Naive B cell (primary cell): ENCODE results near the gene LNX2. TPM values are rescaled to one million over a fixed set of nuclear protein-coding genes. Genes with fewer than 3 reads are reported as not detected.

Source experiments
- ATAC-seq, 2 donors: fragments of 150-1000 bp; cut with Tn5 transposase; 2 replicates each; pipeline ENCODE4 v1.10.0; 2021; ENCODE audit warnings: low read depth in 2 of 2, mild to moderate bottlenecking in 2 of 2, moderate library complexity in 2 of 2
- DNase-seq: peaks from one replicate; pipeline ENCODE4 v3.0.0; 2022
- H3K27ac Mint-ChIP-seq, 6 donors: one replicate each; pipeline ENCODE4 v1.8.0; 2020 to 2022; ENCODE audit warnings: mild to moderate bottlenecking in 6 of 6, mixed read lengths in 6 of 6, moderate library complexity in 5 of 6, inconsistent platforms in 2 of 6
- H3K27me3 Mint-ChIP-seq, 3 donors: one replicate each; pipeline ENCODE4 v1.8.0; 2021 to 2022; ENCODE audit warnings: mixed read lengths in 3 of 3, mild to moderate bottlenecking in 1 of 3
- H3K36me3 Mint-ChIP-seq, 2 donors: one replicate each; pipeline ENCODE4 v1.8.0; 2020 to 2022; ENCODE audit warnings: mixed read lengths in 2 of 2, inconsistent platforms in 1 of 2, mild to moderate bottlenecking in 1 of 2
- H3K4me1 Mint-ChIP-seq, 3 donors: one replicate each; pipeline ENCODE4 v1.8.0; 2020 to 2022; ENCODE audit warnings: mixed read lengths in 3 of 3, inconsistent platforms in 1 of 3, mild to moderate bottlenecking in 1 of 3, moderate library complexity in 1 of 3
- H3K4me3 Mint-ChIP-seq, 8 donors: one replicate each; pipeline ENCODE4 v1.8.0; 2020 to 2022; ENCODE audit warnings: mild to moderate bottlenecking in 8 of 8, mixed read lengths in 8 of 8, moderate library complexity in 8 of 8, inconsistent platforms in 2 of 8
- H3K9me3 Mint-ChIP-seq, 7 donors: one replicate each; pipeline ENCODE4 v1.8.0; 2020 to 2022; ENCODE audit warnings: mixed read lengths in 7 of 7, mild to moderate bottlenecking in 5 of 7, inconsistent platforms in 2 of 7, moderate library complexity in 1 of 7
- polyA plus RNA-seq, 6 donors: library from polyadenylated mRNA; unstranded; fragments of 300-500 nt; fragmentation: Illumina TruSeq; gene quantifications; one replicate each; pipeline ENCODE4 v1.2.3, GENCODE V29; 2021; ENCODE audit warnings: low read depth in 6 of 6

The LNX2 gene
- 10 to 100 TPM in 1 of 6 donors, 1 to 10 TPM in 5; 3.4 to 13.6 (median 4.8) TPM for polyA plus RNA-seq

DNA sequence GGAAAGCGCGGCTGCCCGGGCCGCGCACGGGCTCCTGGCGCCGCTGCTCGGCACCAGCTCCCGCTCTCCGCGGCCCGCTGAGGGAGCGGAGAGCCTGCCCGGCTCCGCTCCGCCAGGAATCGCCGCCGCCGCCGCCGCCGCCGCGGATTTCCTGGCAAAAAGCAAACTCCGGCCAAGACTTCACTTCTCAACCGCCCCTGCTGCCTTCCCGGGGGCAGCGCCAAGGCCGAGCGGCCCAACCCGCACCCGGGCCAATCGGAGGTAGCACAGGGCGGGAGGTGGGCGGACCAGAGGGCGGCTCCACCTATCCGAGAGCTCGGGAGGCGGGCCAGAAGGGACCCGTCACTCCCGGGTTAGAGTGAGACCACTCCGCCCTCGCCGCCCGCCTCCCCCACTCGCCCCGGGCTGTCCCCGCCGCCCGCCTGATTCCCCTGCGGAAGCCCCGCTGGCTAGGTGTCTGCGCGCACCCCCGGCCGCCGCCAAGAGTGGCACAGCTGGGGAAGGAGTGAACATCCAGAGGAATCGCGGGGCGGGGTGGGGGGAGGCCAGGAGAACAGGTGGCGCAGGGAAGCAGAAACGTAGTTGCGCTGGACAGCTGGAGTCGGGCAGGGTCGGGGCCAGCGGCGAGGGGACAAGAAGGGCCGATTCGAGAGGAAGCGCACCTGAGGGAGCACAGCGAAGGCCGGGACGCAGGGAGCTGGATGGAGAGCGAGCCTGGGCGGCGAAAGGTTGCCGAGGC, at the start of gene LNX2:
LNX2 (minus strand) TSS at position 153 of the 739 bp plus-strand sequence. CDS start 38,826 bp downstream, outside the sequence.
- ATAC-seq = peak; percentile 79 to 83
- Mint-ChIP-seq H3K36me3 (peaks cover 0 to 10% of the 10 kb centered on the region in 2 donors), H3K4me3 (peak within 1 kb of the TSS; percentile 88 to 99 (median 96)), H3K27me3 (no peaks in the 10 kb centered on the region), H3K9me3 (no peaks in the 10 kb centered on the region), H3K27ac (peak within 1 kb of the TSS; percentile 97 to 98 (median 98)), H3K4me1 (peaks cover 50 to 57% (median 56%) of the 10 kb centered on the region in 3 donors)
- peak; percentile 99 for DNase-seq

DNA sequence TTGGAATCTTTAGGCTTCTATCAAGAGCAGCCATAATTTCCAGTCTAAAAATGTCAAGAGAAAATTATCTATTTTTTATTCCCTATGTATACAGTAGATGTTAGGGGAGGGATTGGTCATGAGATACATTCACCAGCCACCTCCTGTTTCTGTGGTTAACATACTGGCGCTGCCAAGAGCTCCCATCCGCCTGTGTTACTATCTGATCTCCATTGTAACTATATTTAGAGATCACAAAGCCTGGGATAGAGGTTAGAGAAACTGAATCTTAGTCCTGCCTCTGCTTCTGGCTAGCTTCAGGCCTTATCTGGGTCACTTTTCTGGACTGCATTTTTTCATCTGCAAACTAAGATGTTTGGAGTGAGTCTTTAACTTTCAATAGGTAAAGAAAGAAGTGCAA, 47.6 kb upstream of the LNX2 start:
- H3K9me3 Mint-ChIP-seq = peaks cover 0 to 6% (median under 1%) of the 10 kb centered on the region in 7 donors
- no peak overlapping the region for H3K27ac Mint-ChIP-seq
- H3K36me3 Mint-ChIP-seq = peaks cover 5 to 8% of the 10 kb centered on the region in 2 donors
- H3K27me3 Mint-ChIP-seq = no peaks in the 10 kb centered on the region
- peaks cover 0 to 7% (median 6%) of the 10 kb centered on the region in 3 donors for H3K4me1 Mint-ChIP-seq
- ATAC-seq (no peak), DNase-seq (no peak)
- no peak overlapping the region for H3K4me3 Mint-ChIP-seq

DNA sequence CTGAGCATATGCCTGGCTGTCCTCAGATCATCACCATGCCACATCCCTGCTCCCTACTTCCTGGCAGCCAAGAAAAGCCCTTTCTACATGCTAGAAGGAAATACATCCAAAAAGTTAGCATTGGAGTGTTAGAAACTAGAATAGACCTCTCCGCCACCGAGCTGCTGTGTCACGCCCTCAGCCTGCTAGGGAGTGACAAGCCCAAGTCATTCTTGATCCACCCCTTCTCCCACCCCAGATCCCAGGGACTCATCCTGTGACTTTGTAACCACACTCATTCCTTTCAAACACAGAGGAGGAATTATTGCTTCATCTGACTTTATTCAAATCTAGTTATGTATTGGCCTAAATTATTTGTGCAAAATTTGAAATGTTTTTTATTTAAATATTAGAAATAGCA, 46.6 kb upstream of the LNX2 start:
- Mint-ChIP-seq H3K4me1 (peaks cover 0 to 10% (median 7%) of the 10 kb centered on the region in 3 donors), H3K36me3 (peaks cover 5 to 8% of the 10 kb centered on the region in 2 donors), H3K27me3 (no peaks in the 10 kb centered on the region), H3K9me3 (peaks cover 0 to 3% (median 0%) of the 10 kb centered on the region in 7 donors), H3K27ac (peak overlapping the region in 3 of 6 donors; percentile 22 to 66 (median 51)), H3K4me3 (no peak overlapping the region)
- ATAC-seq (no peak), DNase-seq (no peak)

DNA sequence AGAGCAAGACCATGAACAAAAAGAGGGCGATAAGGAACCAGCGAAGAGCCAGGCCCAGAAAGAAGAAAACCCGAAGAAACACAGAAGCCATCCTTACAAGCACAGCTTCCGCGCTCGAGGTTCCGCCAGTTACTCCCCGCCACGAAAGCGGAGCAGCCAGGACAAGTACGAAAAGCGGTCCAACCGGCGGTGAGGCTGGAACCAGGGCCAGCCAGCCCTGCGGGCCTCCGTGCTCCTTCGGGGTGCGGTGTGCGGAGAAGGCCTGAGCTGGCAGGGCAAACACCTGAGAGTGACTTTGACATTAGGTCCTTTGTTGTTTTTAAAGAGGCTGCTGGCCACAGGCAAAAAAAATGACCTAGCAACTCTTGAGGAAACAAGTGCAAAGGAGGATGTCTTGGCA, 45.4 kb upstream of the LNX2 start:
- H3K4me1 Mint-ChIP-seq = peaks cover 0 to 14% (median 8%) of the 10 kb centered on the region in 3 donors
- no peaks in the 10 kb centered on the region for H3K27me3 Mint-ChIP-seq
- ATAC-seq (no peak), DNase-seq (no peak)
- H3K27ac Mint-ChIP-seq = no peak overlapping the region
- no peaks in the 10 kb centered on the region for H3K9me3 Mint-ChIP-seq
- H3K36me3 Mint-ChIP-seq = peaks cover 5 to 10% of the 10 kb centered on the region in 2 donors
- no peak overlapping the region for H3K4me3 Mint-ChIP-seq

DNA sequence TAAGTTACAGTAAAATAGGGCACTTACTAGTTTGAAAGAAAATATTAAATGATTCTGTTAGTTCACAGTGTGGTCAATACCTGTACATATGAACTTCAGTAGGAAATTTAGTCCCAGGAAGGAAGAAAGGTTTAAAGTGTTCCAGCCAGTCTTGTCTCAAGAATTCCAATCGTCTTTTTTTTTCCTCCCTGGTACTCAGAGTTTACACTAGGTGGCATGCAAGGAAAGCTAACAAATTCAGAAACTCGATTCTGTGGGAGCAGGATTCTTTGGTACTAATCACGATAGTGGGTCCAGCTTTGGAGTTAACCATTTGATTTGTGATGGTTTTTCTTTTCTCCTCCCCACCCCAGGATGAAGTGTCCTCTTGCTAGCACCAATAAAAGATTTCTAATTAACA, 45.0 kb upstream of the LNX2 start:
- no peaks in the 10 kb centered on the region for H3K9me3 Mint-ChIP-seq
- peak overlapping the region in 1 of 6 donors; percentile 37 for H3K27ac Mint-ChIP-seq
- ATAC-seq = no peak
- H3K4me1 Mint-ChIP-seq = peaks cover 0 to 18% (median 13%) of the 10 kb centered on the region in 3 donors
- no peaks in the 10 kb centered on the region for H3K27me3 Mint-ChIP-seq
- H3K36me3 Mint-ChIP-seq = peaks cover 5 to 14% of the 10 kb centered on the region in 2 donors
- no peak overlapping the region for H3K4me3 Mint-ChIP-seq
- DNase-seq = no peak

DNA sequence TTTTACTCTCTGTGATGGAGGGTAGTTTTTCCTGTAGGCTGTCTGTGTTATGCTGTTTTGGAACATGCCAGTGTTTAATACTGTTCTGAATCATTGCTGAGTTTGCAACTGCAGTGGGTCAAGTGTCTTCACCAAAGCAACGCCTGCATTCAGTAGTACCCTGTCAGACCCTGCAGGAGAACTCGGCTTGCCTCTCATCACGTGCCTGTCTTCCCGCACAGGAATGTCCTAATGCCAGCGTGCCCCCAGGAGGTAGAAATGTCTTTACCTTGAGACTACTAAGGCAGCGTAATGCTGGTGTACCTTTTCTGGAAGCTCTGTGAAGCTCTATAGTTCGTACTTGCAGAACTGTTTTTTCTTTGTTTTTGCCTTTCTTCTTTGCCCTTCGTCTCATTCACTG, 43.6 kb upstream of the LNX2 start:
- Mint-ChIP-seq H3K36me3 (peaks cover 5 to 15% of the 10 kb centered on the region in 2 donors), H3K27me3 (no peaks in the 10 kb centered on the region), H3K9me3 (no peaks in the 10 kb centered on the region), H3K4me1 (peaks cover 0 to 21% (median 13%) of the 10 kb centered on the region in 3 donors), H3K4me3 (no peak overlapping the region), H3K27ac (peak overlapping the region in 1 of 6 donors; percentile 37)
- DNase-seq = no peak
- no peak for ATAC-seq

DNA sequence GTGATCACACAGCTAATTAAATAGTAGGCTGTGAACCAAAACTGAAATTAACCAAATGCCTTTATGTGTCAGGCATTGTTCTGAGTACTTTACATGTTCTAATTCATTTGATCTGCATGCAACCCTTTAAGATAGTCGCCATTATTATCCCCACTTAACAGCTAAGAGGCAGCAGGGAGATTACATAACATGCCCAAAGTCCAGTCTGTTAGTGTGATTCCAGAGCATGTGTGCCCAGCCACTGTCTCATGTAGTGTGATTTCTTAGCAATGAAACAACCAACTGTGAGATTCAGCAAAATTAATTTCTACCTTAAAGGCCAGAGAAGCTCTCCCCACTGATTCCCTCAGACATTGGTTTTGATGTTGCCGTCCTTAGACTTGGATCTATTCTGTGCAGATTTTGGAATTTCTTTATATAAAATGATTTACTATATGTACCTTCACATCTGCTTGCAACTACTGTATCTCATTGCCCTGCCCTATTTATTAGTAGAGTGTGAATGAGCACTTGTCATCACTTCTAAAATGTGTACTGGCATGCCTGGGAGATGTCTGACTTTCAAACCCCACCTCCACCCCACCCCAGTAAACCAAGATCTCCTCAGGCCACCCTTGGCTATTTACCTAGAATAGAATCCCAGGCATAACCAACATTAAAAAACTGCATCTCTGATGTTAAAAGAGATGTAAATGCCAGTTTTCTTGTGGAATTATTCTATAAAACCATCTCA, 42.6 kb upstream of the LNX2 start:
- Mint-ChIP-seq H3K27me3 (no peaks in the 10 kb centered on the region), H3K27ac (peak overlapping the region in 1 of 6 donors; percentile 65), H3K4me3 (no peak overlapping the region), H3K4me1 (peaks cover 0 to 21% (median 13%) of the 10 kb centered on the region in 3 donors), H3K36me3 (peaks cover 5 to 15% of the 10 kb centered on the region in 2 donors), H3K9me3 (no peaks in the 10 kb centered on the region)
- ATAC-seq (no peak), DNase-seq (no peak)

DNA sequence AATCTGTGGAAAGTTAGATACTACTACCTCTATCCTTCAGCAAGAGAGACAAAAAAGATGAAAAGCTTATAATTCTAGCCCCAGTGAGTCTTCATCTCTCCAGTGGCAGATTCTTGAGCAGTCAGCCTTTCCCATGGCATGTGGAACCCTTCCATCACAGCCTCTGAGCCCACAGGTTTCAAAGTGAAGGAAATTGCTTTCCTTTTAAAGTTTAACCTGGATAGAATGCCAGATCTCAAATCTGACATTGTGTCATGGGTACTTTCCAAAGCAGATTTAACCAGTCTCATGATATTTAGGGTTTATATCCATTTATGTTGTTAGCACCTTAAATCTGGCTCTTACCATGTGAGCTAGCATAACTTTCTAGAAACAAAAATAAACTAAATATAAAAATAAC, 40.7 kb upstream of the LNX2 start:
- Mint-ChIP-seq H3K9me3 (no peaks in the 10 kb centered on the region), H3K36me3 (peaks cover 0 to 7% of the 10 kb centered on the region in 2 donors), H3K4me1 (peaks cover 2 to 26% (median 13%) of the 10 kb centered on the region in 3 donors), H3K27ac (no peak overlapping the region), H3K27me3 (no peaks in the 10 kb centered on the region), H3K4me3 (no peak overlapping the region)
- DNase-seq = no peak
- no peak for ATAC-seq

DNA sequence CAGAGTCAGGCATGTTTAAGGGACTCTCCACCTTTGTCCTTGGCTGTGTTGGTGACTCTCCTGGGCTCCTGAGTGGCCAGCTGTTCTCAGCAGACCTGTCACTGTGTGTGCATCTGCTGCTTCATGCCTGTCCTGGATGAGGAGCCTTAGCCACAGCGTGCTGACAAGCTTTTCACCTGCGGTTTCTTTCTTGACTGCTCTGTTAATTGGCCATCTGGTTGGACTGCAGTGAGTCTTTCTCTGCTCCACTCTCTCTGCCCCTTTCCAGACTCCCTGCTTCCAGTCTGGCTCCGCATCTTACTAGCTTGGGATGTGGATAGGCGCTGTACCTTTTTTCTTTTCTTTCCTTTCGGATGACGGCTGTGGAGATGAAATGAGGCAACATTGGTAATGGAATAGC, 40.2 kb upstream of the LNX2 start:
- peak overlapping the region in 3 of 6 donors; percentile 4 to 79 (median 51) for H3K27ac Mint-ChIP-seq
- H3K36me3 Mint-ChIP-seq = peaks cover 0 to 7% of the 10 kb centered on the region in 2 donors
- no peaks in the 10 kb centered on the region for H3K9me3 Mint-ChIP-seq
- H3K4me3 Mint-ChIP-seq = no peak overlapping the region
- ATAC-seq (no peak), DNase-seq (no peak)
- H3K27me3 Mint-ChIP-seq = no peaks in the 10 kb centered on the region
- H3K4me1 Mint-ChIP-seq = peaks cover 2 to 29% (median 13%) of the 10 kb centered on the region in 3 donors

DNA sequence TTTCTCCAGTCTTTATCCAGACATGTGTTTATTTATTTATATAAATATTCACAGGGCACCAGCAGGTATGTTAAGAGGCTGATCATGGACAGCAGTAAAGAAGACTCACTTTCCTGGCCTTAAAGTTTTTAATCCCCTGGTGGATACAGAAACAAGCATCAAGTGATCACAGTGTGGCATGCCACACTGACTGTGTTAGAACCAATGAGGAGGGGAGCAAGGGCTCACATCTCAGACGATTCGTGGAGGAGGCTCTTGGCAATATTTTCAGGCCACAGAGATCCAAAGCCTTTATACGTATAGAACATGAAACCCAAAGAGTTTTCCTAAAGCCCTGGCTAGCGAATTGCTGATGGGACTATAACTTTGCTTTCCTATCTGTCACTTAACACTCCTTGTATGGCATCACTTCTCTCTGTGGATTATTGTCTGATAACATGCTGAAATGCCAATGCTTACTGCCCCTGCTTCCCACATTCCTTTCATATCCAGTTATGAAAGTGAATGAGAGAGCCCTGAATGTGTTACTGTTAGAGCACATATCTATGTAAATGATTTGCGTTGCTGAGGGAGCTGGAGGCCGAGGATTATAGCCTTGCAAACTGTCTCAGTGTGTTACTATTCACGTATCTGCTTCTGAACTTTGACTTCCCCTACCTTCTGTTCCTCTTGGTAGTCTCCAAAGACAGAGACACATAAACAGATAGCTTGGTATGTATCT, 39.0 kb upstream of the LNX2 start:
- Mint-ChIP-seq H3K27me3 (no peaks in the 10 kb centered on the region), H3K27ac (no peak overlapping the region), H3K4me3 (no peak overlapping the region), H3K9me3 (no peaks in the 10 kb centered on the region), H3K36me3 (peaks cover 0 to 7% of the 10 kb centered on the region in 2 donors), H3K4me1 (peaks cover 2 to 28% (median 10%) of the 10 kb centered on the region in 3 donors)
- DNase-seq = no peak
- no peak for ATAC-seq

DNA sequence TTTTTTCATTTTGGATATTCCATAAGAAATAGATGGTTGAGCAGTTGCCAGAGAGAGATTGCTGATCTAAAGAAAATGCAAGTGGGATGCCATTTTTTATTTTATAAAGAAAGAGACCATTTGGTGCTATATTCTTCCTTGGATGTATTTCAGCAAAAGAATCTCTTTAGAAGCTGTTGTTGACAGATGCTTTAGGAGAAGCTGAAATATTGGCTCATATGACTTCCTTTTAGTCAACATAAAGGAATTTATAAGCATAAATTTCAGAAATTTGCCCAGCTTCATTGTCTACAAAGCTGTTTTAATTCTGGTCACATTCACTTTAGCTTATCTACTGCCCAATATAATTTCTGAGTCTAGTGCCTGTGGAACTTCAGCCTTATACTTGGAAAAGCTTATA, 38.2 kb upstream of the LNX2 start:
- Mint-ChIP-seq H3K27me3 (no peaks in the 10 kb centered on the region), H3K27ac (no peak overlapping the region), H3K4me1 (peaks cover 2 to 24% (median 6%) of the 10 kb centered on the region in 3 donors), H3K36me3 (peaks cover 0 to 7% of the 10 kb centered on the region in 2 donors), H3K9me3 (no peaks in the 10 kb centered on the region), H3K4me3 (no peak overlapping the region)
- DNase-seq (no peak), ATAC-seq (no peak)

DNA sequence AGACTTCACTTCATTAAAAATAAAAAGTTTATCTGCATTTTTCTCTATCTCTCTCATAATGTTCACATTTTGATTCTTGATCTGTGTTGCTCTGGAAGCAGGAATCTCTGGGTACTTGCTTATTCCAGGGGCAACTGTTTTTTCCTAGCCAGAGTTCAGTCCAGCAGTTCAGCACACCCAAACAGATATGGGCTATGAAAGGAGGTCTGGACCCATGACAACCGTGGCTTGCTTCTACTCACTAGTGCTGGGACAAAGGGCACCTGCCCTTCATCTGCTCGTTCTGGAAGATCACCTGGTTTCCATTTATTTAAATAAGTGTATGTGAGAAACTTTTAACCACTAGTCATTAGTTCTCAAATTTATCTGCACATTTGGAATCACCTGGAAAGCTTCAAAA, 37.4 kb upstream of the LNX2 start:
- peaks cover 2 to 24% (median 6%) of the 10 kb centered on the region in 3 donors for H3K4me1 Mint-ChIP-seq
- no peak overlapping the region for H3K27ac Mint-ChIP-seq
- no peaks in the 10 kb centered on the region for H3K9me3 Mint-ChIP-seq
- DNase-seq (no peak), ATAC-seq (no peak)
- no peak overlapping the region for H3K4me3 Mint-ChIP-seq
- H3K36me3 Mint-ChIP-seq = peaks cover 0 to 7% of the 10 kb centered on the region in 2 donors
- no peaks in the 10 kb centered on the region for H3K27me3 Mint-ChIP-seq

DNA sequence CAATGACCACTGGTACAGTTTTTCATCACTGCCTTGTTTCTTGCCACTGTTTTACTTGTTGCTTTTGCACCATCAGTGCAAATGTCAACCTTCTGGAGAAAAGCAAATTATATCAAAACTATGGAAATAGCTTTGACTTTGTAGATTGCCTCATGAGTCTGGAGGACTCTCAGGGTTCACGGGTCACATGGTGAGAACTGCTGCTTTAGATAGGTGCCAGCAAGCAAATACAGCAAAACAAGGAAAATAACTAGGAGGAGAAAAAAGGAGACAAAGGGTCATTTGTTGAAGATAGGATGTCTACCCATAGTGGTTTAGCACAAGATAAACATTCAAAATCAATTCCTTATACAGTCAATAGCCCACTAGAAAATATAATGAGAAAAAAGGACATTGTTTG, 34.5 kb upstream of the LNX2 start:
- Mint-ChIP-seq H3K4me1 (peaks cover 0 to 9% (median 2%) of the 10 kb centered on the region in 3 donors), H3K27me3 (no peaks in the 10 kb centered on the region), H3K9me3 (peaks cover 0 to 14% (median 13%) of the 10 kb centered on the region in 7 donors), H3K4me3 (no peak overlapping the region), H3K27ac (peak overlapping the region in 1 of 6 donors; percentile 18), H3K36me3 (peaks cover 16 to 18% of the 10 kb centered on the region in 2 donors)
- ATAC-seq (no peak), DNase-seq (no peak)
